IPS-11a (cell line): ENCODE results near the gene BIVM.
A peak's percentile ranks its signal among the peaks of the same experiment; 100 is the strongest.

ENCODE experiments used
- H3K4me3 ChIP-seq: one replicate; pipeline ENCODE4 v1.5.1; 2013; ENCODE audit warnings: low read depth, low read length, control low read depth

The BIVM gene

DNA sequence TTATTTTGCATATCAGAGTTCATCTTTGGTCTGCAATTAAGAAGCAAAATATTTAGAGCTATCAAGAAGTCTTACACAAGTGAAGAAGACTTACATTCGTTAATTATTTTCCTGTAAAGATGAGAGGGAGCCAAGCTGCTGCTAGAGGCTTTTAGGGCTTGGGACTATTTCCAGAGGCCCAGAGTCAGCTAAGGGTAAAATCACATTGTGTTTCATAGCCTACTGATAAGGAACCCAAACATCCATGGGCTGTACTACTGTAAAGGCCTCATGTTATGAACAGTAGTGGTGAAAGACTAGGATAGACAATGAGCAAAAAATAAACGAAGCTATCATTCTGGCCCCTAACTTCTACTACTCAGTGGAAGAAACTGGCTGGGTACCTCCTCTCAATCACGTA, 14.4 kb upstream of the BIVM start:
- no peak overlapping the region for H3K4me3 ChIP-seq

DNA sequence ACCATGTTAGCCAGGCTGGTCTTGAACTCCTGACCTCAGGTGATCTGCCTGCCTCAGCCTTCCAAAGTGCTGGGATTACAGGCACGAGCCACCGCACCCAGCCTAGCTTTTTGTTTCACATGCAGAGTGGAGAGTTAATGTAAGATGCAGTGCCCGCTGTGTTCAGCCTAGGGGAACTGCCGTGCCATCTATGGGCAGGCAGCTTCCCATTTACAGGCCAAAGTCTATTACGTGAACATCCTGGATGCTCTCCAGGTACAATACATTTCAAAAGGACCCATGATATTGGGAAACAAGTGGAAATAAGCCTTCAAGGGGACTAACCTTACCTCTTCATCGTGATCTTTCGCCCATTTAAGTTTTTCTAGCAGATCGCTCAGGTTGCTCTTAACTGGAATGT, 10.2 kb upstream of the BIVM start:
- H3K4me3 ChIP-seq: no peak overlapping the region

DNA sequence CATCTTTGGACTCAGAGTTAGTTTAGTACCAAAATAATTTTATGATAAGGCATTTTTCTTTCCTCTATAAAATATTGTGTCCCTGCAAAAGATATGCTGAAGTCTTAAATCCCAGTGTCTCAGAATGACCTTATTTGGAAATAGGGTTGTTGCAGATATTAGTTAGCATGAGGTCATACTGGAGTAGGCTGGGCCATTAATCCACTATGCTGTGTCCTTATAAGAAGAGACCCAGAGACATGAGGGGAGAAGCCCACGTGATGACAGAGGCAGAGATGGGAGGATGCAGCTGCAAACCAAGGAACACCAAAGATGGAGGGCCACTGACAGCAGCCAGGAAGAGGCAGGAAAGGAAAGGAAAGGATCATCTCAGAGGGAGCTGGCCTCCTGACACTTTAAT, 6.5 kb upstream of the BIVM start:
- H3K4me3 ChIP-seq: no peak overlapping the region

DNA sequence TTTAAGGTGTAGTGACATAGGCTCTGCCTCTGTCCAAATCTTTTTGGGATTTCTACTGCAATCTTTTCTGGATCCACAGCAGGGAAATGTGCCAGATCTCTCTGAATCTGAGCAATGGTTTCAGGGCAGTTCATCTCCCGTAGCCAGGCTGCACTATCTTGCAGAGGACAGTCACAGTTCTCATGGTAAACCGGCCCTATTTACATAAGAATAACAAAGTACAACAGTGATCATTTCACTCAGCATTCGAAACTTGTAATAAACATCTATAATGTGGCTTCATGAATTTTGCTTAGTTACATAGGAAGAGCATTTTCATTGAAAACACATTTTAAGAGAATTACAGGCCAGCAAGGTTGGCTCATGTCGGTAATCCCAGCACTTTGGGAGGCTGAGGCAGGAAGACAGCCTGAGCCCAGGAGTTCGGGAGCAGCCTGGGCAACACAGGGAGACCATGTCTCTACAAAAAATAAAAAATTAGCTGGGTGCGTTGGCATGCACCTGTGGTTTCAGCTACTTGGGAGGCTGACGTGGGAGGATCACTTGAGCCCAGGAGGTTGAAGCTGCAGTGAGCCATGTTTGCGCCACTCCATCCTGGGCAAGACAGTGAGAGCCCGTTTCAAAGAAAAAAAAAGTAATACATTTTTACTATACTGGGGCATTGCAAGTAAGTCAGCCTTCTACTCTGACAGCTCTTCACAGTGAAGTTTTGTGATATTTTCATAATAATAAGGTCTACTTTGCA, 5.1 kb upstream of the BIVM start:
- no peak overlapping the region for H3K4me3 ChIP-seq

DNA sequence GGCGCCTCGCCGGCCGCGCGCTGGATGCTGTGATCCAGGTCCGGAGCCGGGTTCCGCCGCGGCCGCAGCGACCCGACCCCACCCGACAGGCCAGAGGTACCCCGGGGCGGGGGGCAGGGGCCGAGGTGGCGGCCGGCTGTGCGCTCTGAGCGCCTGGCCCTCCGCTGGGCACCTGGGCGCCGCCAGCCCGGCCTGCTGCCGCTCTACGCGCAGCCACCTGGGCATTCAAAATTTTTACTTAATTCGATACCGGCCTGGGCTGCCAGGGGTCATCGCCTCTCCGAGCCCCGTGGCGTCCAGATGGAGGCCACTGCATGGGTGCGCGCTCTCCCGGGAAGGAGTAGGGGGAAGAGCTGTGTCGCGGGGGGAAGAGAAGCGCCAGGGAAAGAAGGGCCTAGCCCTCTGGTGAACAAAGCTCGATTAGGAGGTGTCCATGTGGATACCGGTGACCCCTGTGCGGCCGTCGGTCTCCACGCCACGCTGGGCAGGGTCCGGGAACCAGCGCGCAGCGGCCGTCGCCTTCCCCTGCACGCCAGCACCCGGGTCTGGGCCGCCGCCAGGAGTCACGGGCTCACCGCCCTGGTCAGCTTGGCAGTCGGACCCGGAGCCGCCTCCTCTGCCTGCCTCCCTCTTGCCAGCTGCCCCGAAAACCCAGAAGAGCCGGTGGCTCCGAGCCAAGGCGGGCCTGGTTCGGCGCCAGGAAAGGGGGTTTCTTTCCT, 666 bp downstream of the BIVM start:
- peak overlapping the region; percentile 79 for H3K4me3 ChIP-seq

DNA sequence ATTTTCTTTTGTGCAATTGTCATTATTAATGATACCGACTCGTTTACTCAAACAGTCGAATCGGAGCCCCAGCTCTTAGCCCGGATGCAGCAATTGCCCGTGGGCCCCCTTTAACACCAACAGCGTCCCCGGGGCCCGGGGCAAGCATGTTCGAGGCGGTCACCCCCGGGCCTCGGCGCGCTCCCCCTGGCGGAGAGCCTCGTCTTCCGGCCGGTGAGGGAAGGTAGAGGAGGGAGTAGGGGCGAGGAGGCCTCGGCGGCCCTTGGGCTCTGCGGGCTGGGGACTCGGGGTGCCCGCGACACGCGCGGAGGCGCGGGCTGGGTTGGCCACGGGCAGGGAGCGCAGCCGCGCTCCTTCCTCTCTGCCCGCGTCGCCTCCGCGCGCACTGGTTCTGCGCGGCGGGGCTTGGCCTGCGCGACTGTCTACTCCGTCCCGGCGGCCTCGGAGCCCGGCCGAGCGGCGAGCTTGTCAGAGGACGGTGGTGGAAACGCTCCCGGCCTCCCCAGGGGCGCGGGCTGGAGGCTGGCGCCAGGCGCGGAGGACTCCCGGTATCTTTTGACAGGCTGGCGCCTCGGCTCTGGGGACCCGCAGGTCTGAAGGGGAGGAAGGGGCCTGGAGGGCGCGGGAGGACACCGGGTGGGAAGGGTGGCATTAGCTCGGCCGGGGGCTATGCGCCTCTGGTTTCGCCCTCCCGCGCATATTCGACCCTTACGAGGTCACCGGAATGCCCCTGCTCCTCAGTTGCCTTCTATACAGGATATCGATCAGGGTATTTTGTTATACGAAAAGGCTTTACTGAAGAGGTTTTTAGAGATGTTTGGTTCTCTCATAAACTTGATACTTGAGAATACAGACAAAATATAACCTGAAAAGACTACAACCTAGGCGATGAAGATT, 1.5 kb downstream of the BIVM start:
- H3K4me3 ChIP-seq: peak overlapping the region; percentile 79

DNA sequence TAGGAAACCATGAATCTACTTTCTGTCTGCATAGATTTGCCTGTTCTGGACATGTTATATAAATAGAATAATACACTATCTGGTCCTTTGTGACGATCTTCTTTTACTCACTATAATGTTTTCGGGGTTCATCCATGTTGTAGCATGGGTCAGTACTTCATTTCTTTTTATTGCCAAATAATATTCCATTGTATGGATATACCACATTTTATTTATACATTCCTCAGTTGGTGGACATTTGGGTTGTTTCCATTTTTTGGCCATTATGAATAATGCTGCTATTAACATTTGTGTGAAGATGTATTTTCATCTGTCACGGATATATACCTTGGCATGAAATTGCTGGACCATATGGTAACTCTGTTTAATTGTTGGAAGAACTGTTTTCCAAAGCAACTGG, 6.8 kb downstream of the BIVM start:
- no peak overlapping the region for H3K4me3 ChIP-seq

DNA sequence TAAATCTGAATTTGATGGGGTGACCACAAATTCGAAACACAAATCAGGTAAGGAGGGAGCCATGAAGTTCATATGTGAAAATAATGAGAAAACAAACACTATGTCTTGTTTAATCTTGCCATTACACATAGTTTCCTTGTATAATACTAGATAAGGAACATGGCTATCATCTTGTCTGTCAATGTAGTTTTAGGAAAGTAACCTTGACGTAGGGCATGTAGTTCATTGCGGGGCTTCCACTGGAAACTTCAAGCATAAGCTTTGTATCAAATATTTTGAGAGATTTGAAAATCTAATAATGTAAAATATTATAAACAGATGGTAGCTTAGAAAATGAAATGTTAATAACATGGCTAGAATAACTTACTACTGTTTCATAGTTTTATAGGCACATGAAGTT, 8.8 kb downstream of the BIVM start:
- no peak overlapping the region for H3K4me3 ChIP-seq

DNA sequence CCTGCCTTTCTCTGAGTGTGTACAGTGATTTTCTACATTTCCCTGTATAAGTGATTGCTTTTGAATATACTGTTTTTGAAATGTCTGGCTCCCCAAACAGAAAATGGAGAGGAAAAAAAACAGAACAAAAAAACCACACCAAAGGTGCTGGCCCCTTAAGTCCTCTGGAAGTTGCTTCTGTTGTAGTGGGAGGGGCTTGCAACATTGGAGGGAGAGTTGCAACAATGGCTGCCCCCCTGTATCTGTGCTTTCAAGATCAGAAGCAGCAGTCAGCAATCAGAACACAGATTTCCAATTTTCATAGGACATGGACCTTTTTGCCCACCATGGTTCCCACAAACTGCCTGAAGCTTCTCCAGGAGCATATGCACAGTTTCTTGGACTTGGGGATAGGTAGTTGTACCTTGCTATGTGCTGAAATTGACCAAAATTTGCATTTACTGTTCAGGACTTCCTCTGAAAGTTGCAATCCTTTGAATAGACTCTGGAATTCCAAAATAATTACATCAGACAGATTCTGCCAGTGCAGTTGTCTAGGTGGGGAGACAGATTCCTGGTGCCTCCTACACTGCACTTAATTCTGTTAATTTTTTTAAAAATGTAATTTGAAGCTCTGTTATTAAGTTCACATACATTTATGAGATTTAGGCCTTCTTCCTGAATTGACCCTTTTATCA, 13.8 kb downstream of the BIVM start:
- no peak overlapping the region for H3K4me3 ChIP-seq

DNA sequence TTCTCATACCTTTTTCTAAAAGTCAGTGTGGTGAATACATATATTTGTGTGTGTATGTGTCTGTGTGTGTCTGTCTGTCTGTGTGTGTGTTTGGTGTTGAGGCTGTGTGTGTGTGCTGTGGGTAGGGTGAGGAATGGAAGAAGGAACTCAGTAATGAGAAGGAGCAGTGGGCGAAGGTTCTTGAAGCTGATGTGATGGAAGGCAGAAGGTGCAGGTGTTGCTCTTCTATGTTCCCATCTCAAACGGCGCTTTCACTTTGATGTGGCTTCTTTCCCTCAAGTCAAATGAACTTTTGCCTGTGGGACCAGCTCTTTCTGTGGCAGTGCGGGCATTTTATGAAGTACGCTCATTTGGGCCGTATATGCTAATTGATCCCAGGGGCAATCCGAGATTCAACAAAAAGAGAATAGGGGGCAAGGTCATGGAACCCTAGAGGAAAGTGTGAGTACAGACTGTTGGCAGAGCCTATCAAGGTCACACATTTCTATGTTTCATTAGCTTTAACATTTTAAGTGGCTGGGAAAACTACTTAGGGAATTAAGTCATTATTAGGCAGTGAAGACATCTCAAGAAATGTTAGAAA, 15.2 kb downstream of the BIVM start:
- no peak overlapping the region for H3K4me3 ChIP-seq

DNA sequence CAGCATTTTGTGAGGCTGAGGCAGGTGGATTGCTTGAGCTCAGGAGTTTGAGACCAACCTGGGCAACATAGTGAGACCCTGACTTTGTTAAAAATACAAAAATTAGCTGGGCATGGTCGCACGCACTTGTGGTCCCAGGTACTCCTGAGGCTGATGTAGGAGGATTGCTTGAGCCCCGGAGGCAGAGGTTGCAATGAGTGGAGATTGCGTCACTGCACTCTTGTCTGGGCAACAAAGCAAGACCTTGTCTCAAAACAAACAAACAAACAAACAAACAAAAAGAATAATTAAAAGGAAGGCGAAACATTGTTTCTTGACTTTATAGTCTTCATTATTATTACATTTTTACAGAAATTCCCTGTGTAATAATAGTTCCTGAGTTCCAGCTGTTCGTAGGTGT, 15.9 kb downstream of the BIVM start:
- H3K4me3 ChIP-seq: no peak overlapping the region

DNA sequence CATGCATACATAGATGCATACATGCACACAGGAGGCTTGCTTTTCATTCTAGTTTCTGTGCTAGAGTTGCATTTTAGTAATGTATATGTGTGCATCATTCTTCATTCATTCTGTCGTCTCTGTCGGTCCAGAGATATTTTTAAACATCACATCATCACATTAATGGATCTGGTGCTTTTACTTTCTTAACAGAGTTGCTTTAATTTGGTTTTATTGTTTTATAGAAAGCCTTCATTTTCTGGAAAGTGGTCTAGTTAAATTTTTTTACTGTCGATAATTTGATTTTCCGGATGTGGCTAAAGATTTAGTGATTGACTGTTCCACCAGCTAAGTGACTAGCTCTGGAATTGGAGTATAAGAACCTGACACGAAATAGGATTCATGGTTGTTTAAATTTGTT, 16.9 kb downstream of the BIVM start:
- H3K4me3 ChIP-seq: no peak overlapping the region

DNA sequence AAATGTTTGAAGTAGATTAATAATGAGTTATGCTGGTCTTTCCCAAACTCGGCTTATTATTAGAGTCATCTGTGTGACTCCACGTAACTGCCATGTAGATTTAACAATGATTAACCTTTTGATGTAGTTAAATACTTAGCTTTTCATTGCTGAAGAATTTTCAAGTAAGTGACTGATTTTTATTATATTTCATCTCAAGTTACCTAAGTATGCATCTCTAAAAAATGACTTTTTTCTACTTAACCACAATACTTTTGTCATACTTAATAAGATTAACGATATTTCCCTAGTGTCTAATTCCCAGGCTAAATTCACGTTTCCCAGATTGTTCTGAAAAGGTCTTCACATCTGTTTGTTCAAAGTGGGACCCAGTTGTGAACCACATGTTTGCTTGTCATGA, 17.8 kb downstream of the BIVM start:
- no peak overlapping the region for H3K4me3 ChIP-seq

DNA sequence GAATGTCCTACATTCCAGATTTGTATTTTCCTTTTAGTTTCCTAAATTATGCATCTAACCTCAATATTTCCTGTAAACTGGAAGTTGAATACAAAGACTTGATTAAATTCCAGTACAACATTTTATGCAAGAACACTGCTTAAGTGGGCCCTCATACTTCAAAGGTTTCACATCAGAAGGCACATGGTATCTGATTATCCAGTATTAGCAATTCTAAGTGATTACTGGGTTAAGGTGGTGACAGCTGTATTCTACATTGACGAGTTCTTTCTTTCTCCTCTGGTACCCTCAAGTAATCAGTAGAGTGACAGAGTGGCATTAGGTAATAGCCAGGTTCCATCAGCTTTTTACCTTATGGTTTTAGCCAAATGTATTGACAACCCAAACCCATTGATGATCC, 18.3 kb downstream of the BIVM start:
- no peak overlapping the region for H3K4me3 ChIP-seq

DNA sequence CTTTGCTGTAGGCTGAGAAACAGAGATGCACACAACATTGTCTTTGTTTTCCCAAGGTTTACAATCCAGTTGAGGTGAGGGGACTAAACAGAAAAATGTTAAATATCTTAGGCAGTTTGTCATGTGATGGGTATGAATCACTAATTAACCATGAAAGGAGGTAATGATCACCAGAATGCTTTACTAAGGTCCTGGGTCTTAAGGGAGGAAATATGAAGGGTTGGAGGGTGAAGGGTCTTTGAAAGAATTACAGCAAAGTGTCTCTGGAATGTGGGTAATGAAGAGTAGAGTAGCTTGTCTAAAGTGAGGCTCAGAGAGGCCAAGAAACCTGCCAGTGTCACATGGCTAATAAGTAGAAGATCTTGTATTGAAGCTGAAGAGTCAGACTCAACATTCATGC, 19.0 kb downstream of the BIVM start:
- H3K4me3 ChIP-seq: no peak overlapping the region

DNA sequence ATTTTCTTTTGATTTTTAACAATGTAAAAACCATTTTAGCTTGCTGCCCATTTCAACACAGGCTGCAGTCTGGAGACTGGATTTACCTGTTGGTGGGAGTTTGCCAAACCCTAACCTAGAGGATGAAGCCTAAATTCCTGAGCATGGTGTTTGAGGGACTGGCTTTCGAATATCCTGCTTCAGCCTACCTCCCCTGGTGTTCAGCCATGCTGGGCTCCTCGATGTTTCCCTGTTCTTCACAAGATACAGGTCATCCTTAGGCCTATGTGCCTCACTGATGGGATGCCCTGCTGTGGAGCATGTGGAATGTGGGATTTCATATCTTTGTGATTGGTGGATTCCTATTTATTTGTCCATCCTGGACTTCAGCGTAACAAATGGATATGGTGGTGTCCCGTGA, 26.5 kb downstream of the BIVM start:
- H3K4me3 ChIP-seq: no peak overlapping the region

DNA sequence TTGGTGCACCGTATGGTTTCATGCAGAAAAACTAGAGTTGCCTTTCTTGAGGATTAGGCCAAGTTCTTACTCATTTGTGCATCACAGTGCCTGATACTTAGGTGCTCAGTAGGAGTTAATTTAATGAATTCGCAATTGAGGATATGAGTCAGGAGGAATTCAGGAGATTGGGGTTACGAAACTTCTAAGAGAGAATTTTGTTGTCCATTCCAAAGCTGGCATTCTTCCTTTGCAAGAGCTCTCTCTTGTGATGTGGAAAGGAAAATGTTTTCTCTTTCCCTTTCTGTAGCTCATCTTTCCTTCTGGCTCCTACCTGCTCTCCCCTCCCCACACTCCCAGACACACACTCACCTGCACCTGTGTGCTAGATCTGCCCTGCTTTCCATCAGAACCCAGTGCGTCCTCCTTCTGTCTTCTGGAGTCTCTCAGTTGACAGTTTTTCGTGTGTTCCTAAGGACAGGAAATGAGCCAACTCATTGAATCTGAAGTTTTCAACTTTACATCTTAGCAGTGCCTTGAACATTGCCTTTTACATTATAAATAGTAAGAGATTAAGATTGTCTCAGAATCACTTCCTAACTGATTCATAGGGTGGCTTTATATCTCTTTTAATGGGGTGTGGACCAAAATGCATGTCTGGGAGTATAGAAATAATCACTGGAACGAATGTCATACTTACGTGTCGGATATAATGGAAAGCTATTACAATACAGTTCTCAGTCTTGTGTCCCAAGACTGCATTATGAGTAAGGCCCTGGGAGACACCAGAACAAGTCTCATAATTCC, 27.2 kb downstream of the BIVM start:
- no peak overlapping the region for H3K4me3 ChIP-seq

DNA sequence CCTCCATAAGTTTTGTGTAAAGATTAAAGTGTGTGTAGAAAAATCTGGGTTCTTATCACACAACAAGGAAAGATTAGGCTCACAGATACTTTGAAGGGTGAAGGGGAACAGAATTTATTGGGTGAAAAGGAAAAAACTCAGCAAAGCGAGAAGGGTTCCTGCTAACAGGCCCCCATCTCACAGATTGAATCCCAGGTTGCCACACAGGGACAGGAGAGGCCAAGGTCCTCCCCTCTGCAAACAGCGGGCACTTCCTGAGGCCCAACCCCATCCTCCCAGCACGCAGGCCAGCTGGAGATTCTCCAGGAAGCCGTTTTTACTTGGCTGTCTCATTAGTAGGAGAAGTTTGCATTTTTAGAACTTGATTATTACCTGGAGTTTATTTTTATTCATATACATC, 31.7 kb downstream of the BIVM start:
- no peak overlapping the region for H3K4me3 ChIP-seq

DNA sequence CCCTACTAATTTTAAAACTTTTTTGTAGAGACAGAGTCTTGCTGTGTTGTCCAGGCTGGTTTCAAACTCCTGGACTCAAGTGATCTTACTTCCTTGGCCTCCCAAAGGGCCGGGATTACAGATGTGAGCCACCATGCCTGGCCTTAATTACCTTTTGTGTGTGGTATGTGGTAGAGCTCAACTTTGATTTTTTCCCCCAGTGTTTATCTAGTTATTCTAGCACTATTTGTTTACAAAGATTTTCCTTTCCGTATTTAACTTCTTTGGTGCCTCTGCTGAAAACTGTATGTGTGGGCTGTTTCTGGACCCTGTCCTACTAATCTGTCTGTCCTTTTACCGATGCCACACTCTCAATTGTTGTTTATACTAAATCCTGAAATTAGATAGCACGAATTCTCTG, 37.6 kb downstream of the BIVM start:
- no peak overlapping the region for H3K4me3 ChIP-seq

DNA sequence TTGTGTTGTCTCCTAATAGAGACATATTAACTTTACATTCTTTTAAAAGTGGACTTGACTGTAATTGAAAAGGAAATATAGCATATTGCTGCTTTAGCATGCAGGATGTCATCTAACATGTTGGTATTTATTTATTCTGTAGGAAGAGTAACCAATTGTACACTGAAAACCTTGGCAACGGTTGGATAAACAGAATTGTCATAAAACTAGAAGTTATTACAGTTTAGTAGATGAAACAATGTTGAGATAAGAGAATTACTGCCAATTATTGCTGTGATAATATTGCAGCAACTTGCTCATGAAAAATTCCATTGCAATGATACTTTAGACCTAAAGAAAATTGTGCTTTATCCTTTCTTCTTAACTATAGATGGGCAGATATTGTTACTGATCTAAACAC, 39.4 kb downstream of the BIVM start:
- no peak overlapping the region for H3K4me3 ChIP-seq
